Prostate gland (tissue), 2 donors: ENCODE data around the gene TMEM255A.

Source experiments
- POLR2A ChIP-seq: fragments of 450-650 bp; IDR thresholded peaks from one replicate; pipeline ENCODE4 v1.6.1; 2016; ENCODE audit warnings: antibody characterized with exemption, mild to moderate bottlenecking
- POLR2AphosphoS5 ChIP-seq: sonication (generic); formaldehyde crosslinking; IDR thresholded peaks from one replicate; pipeline ENCODE4 v1.6.1; 2017; ENCODE audit warnings: antibody characterized with exemption
- TF ChIP-seq, protein P1 (sequence below), 4 experiments: fragments of 200-600 bp in 2 of 4; fragments of 450-650 bp in 2 of 4; sonication (generic) in 2 of 4; IDR thresholded peaks; 1 replicate in 3 of 4; 2 replicates in 1 of 4; pipeline ENCODE4 v1.5.1; 2016 to 2019; ENCODE audit warnings: antibody characterized with exemption in 4 of 4, mild to moderate bottlenecking in 2 of 4, moderate library complexity in 2 of 4

DNA sequence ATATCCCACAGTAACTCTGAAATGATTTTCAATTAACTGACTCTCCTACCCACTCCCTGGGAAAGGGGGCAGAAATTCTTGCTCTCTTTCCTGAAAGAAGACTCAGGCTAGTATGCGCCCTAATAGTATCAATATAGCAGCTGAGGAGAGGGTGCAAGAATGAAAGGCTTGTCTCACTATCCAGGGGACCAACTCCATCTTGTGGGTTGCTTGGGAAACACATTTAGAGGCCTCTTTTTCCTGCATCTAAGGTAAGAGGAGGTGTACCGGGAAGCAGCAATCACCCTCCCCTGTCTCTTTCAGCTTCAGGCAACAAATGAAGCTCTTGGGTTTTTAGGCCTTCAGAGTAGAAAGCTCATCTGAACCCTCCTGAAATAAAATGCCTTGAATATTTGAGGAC, 11.3 kb downstream of the TMEM255A start:
- no peak for TF ChIP-seq POLR2AphosphoS5
- TF ChIP-seq, protein P1, sequence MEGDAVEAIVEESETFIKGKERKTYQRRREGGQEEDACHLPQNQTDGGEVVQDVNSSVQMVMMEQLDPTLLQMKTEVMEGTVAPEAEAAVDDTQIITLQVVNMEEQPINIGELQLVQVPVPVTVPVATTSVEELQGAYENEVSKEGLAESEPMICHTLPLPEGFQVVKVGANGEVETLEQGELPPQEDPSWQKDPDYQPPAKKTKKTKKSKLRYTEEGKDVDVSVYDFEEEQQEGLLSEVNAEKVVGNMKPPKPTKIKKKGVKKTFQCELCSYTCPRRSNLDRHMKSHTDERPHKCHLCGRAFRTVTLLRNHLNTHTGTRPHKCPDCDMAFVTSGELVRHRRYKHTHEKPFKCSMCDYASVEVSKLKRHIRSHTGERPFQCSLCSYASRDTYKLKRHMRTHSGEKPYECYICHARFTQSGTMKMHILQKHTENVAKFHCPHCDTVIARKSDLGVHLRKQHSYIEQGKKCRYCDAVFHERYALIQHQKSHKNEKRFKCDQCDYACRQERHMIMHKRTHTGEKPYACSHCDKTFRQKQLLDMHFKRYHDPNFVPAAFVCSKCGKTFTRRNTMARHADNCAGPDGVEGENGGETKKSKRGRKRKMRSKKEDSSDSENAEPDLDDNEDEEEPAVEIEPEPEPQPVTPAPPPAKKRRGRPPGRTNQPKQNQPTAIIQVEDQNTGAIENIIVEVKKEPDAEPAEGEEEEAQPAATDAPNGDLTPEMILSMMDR (IDR thresholded peaks at IDR 0.05) = peak in 2 of 4 experiments; percentile 7 to 16
- no peak for TF ChIP-seq POLR2A
